ELR (cell line): ENCODE measurements around the gene HBEGF.

ENCODE experiments used
- DNase-seq: peaks from one replicate; pipeline ENCODE4 v3.0.0-alpha.2; 2015; ENCODE audit warnings: low read depth

HBEGF gene

GRCh38 chr5:140346348-140347221 lies at the start of gene HBEGF:
HBEGF (minus strand) TSS chr5:140346603; CDS start chr5:140346328, 275 bp downstream.
- DNase-seq, result peak; percentile 82

GRCh38 chr5:140393738-140394137 lies 47.3 kb upstream of the HBEGF start:
- no peak for DNase-seq

DNA sequence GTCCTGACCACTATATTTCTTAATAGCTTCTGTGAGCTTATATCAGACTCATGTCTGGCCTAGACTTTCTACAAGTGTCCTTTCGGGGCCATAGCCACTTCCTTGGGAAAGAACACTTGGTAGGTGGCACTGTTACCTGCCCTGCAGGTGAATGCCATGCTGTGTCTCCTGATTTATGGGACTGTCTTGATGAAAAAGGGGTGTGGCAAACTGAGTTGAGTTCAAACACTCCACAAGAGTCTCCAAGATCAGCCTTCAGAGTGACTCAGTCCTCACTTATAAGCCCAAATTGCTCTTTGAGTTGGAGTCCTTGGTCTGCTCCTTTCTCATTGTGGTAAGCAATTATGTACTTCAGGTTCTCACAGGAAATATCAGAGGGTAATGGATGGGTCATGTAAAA lies 45.3 kb upstream of the HBEGF start:
- no peak for DNase-seq

DNA sequence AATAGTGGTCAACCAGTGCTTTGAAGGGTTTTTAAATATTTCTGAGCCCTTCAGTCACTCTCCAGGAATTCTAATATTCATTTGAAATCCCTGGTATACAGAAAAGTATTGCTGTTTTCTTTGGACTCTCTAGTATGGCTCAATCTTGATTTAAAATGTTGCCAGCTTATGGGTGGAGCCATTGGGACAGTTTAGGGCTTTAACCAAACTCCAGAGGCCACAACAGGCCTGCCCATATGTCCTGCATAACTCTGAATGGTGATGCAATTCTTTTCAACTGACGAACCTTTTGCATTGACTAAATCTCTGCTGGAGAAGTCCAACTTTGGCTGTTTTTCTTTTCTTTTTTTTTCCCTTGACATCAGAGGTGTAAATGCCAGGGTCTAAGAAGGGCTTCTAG lies 44.9 kb upstream of the HBEGF start:
- no peak for DNase-seq

DNA sequence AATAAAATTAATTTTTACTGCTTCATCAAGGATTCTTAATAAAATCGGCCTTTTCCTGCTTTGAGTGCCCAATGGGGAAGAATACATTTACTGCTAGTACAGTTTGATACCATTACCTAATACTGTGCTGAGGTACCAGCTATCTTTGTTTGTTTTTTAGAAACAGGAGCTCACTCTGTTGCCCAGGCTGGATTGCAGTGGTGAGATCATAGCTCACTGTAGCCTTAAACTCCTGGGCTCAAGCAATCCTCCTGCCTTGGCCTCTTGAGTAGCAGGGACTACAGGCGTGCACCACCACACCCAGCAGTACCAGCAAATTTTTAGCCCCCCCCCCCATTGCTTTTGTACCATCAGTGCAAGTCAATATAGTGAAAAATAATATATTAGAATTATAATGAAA lies 41.6 kb upstream of the HBEGF start:
- DNase-seq, result no peak

DNA sequence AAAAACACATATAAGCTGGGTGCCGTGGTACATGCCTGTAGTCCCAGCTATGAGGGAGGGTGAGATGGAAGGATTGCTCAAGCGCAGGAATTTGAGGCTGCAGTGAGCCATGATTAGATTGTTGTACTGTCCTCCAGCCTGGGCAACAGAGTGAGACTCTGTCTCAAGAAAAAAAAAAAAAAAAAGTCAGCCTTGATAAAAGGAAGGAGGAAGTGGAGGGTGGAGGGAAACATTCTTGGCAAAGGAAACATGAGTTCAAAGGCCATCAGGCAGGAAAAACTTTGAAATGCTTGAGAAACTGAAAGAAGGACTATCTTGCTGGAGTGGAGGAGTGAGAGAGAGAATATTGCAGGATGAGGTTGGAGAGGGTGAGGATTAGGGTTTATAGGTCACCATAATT lies 36.9 kb upstream of the HBEGF start:
- no peak for DNase-seq

DNA sequence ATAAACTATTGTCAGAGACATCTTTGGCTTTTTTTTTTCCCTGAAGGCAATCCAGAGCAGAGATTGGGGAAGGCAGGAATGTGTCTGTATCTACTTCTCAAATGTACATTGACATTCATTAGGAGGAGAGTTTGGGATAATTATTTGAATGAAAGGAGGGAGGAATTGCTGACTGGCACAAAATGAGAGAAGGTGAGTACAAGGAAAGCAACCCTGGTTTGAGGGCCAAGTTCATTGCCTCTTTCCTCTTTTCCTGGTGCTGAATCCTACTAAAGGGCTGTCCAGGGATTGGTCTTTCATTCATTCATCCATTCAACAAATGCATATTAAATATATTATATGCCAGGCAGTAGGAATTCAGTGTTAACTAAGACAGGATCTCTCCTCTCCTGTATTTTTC lies 36.5 kb upstream of the HBEGF start:
- DNase-seq, result no peak

DNA sequence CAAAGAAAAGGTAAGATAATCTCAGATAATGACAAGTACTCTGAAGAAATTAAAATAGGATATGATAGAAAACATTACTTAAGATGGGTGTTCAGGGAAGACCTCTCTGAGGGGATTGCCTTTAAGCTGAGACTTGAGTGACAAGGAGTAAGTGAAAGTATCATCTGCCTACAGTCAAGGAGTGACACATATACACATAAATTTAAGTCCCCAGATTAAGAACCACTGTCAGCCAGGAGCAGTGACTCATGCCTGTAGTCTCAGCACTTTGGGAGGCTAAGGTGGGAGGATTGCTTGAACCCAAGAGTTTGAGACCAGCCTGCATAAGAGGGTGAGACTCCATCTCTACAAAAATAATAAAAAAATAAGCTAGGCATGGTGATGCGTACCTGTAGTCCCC lies 35.6 kb upstream of the HBEGF start:
- DNase-seq, result no peak

GRCh38 chr5:140381351-140381750 lies 34.9 kb upstream of the HBEGF start:
- no peak for DNase-seq

DNA sequence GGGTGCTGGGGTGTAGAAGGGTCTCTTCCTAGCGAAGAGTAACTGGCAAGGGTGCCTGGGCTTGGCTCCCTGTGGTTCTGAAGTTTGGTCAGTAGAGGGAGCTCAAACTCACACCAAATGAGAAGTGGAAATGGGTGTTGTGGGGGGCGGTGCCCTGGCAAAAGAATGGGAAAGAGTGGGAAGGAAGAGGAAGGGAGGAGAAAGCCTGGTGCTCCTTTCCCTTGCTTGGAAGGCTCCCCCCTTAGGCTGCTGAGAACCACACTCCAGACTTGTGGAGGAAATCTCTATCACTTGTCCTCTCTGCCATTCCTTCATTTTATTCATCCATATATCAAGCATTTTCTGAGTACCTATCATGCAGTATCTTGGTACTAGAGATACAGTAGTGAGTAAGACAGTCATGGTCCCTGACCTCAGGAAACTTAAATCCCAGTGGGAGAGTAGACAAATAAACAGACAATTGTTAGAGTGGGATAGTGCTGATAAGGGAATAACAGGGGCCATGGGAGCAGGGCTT lies 26.6 kb upstream of the HBEGF start:
- DNase-seq, result peak; percentile 86

- no peak for DNase-seq
These were observed 25.2 kb upstream of the HBEGF start for GRCh38 chr5:140371356-140372151.

- DNase-seq, result no peak
These were observed 21.0 kb upstream of the HBEGF start for GRCh38 chr5:140367256-140368013.

GRCh38 chr5:140366589-140367255 lies 20.3 kb upstream of the HBEGF start:
- DNase-seq, result no peak

DNA sequence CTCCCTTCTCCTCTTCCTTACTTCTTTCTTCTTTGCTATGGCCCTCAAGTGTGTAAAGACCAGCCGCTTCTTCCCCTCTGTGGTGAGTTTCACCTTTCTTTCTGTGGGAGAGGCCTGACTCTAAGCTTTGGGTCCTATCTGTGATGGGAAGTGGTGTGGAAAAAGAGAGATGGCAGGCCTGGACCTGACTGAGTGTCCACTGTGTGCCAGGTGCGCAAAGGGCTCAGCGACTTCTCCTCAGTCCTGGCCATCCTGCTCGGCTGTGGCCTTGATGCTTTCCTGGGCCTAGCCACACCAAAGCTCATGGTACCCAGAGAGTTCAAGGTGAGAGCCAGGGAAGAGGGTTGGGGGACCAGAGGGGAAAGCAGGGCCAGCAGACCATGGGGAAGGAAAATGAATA lies 19.5 kb upstream of the HBEGF start:
- no peak for DNase-seq

DNA sequence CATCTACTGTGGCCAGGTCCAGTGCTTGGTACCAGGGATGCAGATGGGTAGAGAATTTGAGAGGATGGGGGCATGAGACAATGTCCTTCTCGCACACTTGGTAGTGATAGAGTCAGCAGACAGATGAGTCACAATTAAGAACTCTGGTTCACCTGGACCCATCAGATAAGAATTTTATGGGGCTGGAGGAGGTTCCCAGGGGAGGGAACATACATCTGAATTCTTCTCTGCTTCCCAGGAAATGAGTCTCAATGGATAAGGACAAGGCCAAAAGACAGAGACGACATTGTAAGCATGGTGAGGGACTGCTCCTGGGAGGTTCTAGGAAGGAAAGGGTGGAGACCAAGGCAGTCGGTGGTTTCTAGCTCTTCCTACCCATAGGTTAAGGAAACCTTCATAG lies 18.9 kb upstream of the HBEGF start:
- no peak for DNase-seq

- DNase-seq, result no peak
These were observed 18.0 kb upstream of the HBEGF start for GRCh38 chr5:140364472-140364765.

DNA sequence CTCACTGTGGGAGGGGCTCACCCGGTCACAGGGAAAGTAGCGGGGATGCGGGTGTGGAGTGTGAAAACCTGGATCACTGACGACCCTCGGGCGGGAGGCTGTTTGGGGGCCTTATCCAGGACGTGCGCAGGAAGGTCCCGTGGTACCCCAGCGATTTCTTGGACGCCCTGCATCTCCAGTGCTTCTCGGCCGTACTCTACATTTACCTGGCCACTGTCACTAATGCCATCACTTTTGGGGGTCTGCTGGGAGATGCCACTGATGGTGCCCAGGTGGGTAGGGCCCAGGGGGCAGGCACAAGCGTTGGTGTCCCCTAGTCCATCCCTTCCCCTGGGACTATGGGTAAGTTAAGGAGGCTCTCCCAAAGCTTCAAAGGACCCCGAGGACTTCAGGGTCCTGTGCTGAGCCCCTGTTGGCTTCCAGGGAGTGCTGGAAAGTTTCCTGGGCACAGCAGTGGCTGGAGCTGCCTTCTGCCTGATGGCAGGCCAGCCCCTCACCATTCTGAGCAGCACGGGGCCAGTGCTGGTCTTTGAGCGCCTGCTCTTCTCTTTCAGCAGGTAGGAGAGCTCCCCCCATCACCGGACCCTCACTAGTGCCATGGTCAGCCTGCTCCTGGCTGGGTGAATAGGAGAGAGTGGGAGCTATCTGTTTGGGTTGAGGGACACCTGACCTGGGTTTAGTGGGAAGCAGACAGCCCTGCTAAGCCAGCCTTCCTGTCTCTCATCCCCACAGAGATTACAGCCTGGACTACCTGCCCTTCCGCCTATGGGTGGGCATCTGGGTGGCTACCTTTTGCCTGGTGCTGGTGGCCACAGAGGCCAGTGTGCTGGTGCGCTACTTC lies 17.4 kb upstream of the HBEGF start:
- DNase-seq, result no peak

DNA sequence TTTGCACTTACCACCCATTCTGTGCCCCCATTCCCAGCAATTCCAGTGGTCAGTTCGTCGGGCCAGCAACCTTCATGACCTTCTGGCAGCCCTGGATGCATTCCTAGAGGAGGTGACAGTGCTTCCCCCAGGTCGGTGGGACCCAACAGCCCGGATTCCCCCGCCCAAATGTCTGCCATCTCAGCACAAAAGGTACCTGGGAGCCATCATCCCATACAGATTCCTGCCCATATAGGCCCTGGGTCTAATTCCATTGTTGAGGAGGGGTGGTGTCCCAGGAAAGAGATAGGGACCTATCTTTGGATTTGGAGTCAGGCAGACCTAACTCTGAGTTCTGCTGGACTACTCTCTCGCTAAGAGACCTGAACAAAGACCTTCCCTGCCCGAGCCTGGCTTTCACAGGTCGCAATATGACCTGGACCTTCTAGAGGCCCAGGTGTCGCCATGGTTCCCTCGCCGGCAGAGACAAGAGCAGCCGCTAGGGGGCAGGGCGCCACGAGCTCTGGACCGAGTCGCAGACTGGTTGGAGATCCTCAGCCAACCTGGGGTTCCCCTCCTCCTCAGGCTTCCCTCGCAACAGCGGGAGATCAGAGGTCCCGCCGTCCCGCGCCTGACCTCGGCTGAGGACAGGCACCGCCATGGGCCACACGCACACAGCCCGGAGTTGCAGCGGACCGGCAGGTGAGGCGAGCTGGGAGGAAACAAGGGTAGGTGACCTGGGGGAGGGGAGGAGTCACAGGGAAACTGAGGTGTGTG lies 16.6 kb upstream of the HBEGF start:
- DNase-seq, result peak; percentile 82

DNA sequence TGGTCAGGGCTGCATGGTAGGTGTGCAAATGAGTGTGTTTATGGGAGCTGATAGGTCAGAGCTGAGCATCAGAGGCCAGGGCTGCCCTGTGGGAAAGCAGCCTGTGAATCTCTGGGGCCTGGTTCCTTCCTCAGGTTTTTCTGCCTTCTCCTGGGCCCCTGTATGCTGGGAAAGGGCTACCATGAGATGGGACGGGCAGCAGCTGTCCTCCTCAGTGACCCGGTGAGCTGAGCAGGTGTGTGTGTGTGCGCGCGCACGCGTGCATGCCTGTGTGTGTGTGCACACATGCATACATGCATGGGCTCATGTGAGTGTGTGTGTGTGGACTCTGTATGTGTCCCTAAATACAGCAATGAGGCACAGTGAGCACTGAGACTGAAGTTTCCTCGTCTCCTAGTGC lies 15.9 kb upstream of the HBEGF start:
- no peak for DNase-seq

GRCh38 chr5:140361901-140362300 lies 15.5 kb upstream of the HBEGF start:
- DNase-seq, result no peak
